Measurements from ENCODE around the gene DIP2A.

GRCh38 chr21:46608672-46609111, 150.0 kb downstream of the DIP2A start:
- TF ChIP-seq CTCF (conservative IDR thresholded peaks at IDR 0.05; ENCODE audit: low read depth in 2 of 2) (no peak), EZH2 (IDR thresholded peaks at IDR 0.05; ENCODE audit: low read depth, unreplicated experiment) (no peak), REST (IDR thresholded peaks at IDR 0.05; ENCODE audit: unreplicated experiment) (no peak), POLR2AphosphoS5 (IDR thresholded peaks at IDR 0.05; ENCODE audit: low read depth) (no peak), CREB1 (CRISPR knock-in tag; IDR thresholded peaks at IDR 0.05; ENCODE audit: low read depth) (no peak), JUNB (IDR thresholded peaks at IDR 0.05; ENCODE audit: unreplicated experiment) (no peak), EZH2phosphoT487 (IDR thresholded peaks at IDR 0.05; ENCODE audit: unreplicated experiment) (no peak), ETS1 (IDR thresholded peaks at IDR 0.05) (no peak), STAT1 (IDR thresholded peaks at IDR 0.05; ENCODE audit: unreplicated experiment) (no peak)

All from GM23338 (cell line).